ENCODE measurements around the gene PTPRN2. TPM values are rescaled to one million over a fixed set of nuclear protein-coding genes. Genes with fewer than 3 reads are reported as not detected.

Gene PTPRN2
- total and polyA plus RNA-seq, 2 of the 8 experiments (the other 6 are each of a cell fraction or from before 2014, with no cell fraction given), result 2.6 to 4.5 TPM

DNA sequence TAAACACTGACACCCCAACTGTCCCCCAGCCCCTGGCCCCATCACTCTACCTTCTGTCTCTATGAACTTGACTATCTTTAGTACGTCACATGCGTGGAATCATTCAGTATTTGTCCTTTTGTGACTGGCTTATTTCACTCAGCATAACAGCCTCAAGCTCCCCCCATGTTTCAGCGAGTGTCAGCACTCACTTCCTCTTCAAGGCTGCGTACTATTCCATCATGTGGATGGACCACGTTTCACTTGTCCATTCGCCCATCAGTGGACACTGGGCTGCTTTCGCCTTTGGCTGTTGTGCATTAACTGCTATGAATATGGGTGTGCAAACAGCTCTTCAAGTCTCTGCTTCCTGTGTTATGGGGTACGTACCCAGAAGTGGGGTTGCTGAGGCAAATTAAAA is 100.7 kb downstream of the PTPRN2 start:
- no peaks in the 10 kb centered on the region for H3K9me3 ChIP-seq (ENCODE audit: insufficient read depth in 2 of 2, low read depth in 1 of 2, low read length in 1 of 2)
- no peak for FAIRE-seq
- TF ChIP-seq TCF12 (IDR thresholded peaks at IDR 0.05; ENCODE audit: low read depth, low read length) (no peak), GTF2F1 (IDR thresholded peaks at IDR 0.05; ENCODE audit: borderline replicate concordance, low read depth, low read length) (no peak), E2F6 (IDR thresholded peaks at IDR 0.05) (no peak), KDM4A (IDR thresholded peaks at IDR 0.05; ENCODE audit: low read depth, low read length, severe bottlenecking) (no peak), JUN (IDR thresholded peaks at IDR 0.05; ENCODE audit: low read depth, low read length) (no peak), PHF8 (conservative IDR thresholded peaks at IDR 0.05; ENCODE audit: low read depth, low read length) (no peak), BACH1 (IDR thresholded peaks at IDR 0.05; ENCODE audit: low read length) (no peak), CBX8 (IDR thresholded peaks at IDR 0.05; ENCODE audit: borderline replicate concordance, low read depth, low read length) (no peak), CTBP2 (IDR thresholded peaks at IDR 0.05; ENCODE audit: borderline replicate concordance, insufficient read depth, insufficient read length, low read length) (no peak), KDM1A (IDR thresholded peaks at IDR 0.05; ENCODE audit: borderline replicate concordance, low read length) (no peak), TBP (IDR thresholded peaks at IDR 0.05; ENCODE audit: low read depth, low read length) (no peak), ATF2 (IDR thresholded peaks at IDR 0.05; ENCODE audit: low read length) (no peak)

More for the DNA sequence above, 100.7 kb downstream of the PTPRN2 start:
- no peak overlapping the region for H2BK15ac ChIP-seq (ENCODE audit: low read length)
- no peak overlapping the region for H2BK20ac ChIP-seq (ENCODE audit: low read length)
- WGBS, 2 experiments (ENCODE audit: extremely low coverage in 1 of 2, insufficient coverage in 1 of 2, insufficient read length in 1 of 2, insufficient replicate concordance in 2 of 2, low coverage in 1 of 2, low lambda C conversion rate in 2 of 2, missing lambda C conversion rate in 1 of 2), result 90% methylated on average over 8 of the region's 8 CpGs; no CpG with 5 or more reads in 1 of the 2 experiments
- no peaks in the 10 kb centered on the region for H3K27me3 ChIP-seq (replicated peaks in 1 of 4; ENCODE audit: control insufficient read depth in 3 of 4, extremely low read depth in 1 of 4, insufficient read depth in 3 of 4, low read length in 3 of 4)
- no peak overlapping the region for H3K18ac ChIP-seq (ENCODE audit: extremely low read depth, low read length)
- H2BK120ac ChIP-seq (replicated peaks; ENCODE audit: low read depth, low read length), result no peak overlapping the region
- H3K56ac ChIP-seq (replicated peaks; ENCODE audit: insufficient read length, low read depth, low read length), result no peak overlapping the region
- H3K9ac ChIP-seq (replicated peaks in 1 of 4; ENCODE audit: extremely low read depth in 1 of 4, low read depth in 3 of 4, low read length in 3 of 4), result no peak overlapping the region
- no peak overlapping the region for H2BK5ac ChIP-seq (ENCODE audit: low read depth, low read length)
- H3K4ac ChIP-seq (replicated peaks; ENCODE audit: insufficient read length, low read depth, low read length), result no peak overlapping the region
- H3K36me3 ChIP-seq (ENCODE audit: control insufficient read depth in 2 of 4, insufficient read depth in 4 of 4, low read length in 3 of 4), result no peaks in the 10 kb centered on the region
- no peak overlapping the region for H4K5ac ChIP-seq (ENCODE audit: insufficient read length, low read depth, low read length)
- no peak overlapping the region for H3K27ac ChIP-seq (ENCODE audit: low read depth, low read length)
- no peak overlapping the region for H2AK5ac ChIP-seq (ENCODE audit: low read depth, low read length)
- no peak overlapping the region for H3K14ac ChIP-seq (ENCODE audit: insufficient read length)
- no peak overlapping the region for H4K91ac ChIP-seq (replicated peaks; ENCODE audit: insufficient read length, low read length)
- no peaks in the 10 kb centered on the region; a peak in 2 of 7 replicates for H3K4me1 ChIP-seq (replicated peaks in 1 of 4; ENCODE audit: control insufficient read depth in 3 of 4, insufficient read depth in 4 of 4, low read length in 3 of 4)
- H3K23me2 ChIP-seq (ENCODE audit: low read depth, low read length), result no peaks in the 10 kb centered on the region
- H3K4me2 ChIP-seq (ENCODE audit: insufficient read depth in 1 of 2, low read depth in 2 of 2, low read length in 2 of 2), result no peak overlapping the region
- no peak overlapping the region for H3K4me3 ChIP-seq (ENCODE audit: extremely low read depth in 1 of 4, insufficient read depth in 2 of 4, low read depth in 3 of 4, low read length in 4 of 4)
- H3K79me2 ChIP-seq (ENCODE audit: control insufficient read depth in 1 of 2, insufficient read depth in 2 of 2, low read length in 2 of 2), result no peaks in the 10 kb centered on the region
- ChIA-PET CTCF (ENCODE audit: partially characterized antibody) (interaction anchor here (1.7 to 2.5 kb wide), 3 partner anchors 9 to 17 kb away, joined by 4 to 12 read pairs (median 6); no protein-coding TSS in a partner anchor), POLR2A (ENCODE audit: partially characterized antibody) (no interaction called here)
- no peak overlapping the region for H2AFZ ChIP-seq (ENCODE audit: low read length)
- no peak overlapping the region for H2BK12ac ChIP-seq (ENCODE audit: low read depth, low read length)
- no peak for DNase-seq (ENCODE audit: low read depth in 1 of 2, low spot score in 2 of 2)
- H3K79me1 ChIP-seq (ENCODE audit: low read depth, low read length), result no peaks in the 10 kb centered on the region
- no peak overlapping the region for H4K8ac ChIP-seq (ENCODE audit: extremely low read depth, insufficient read depth, low read length)
- no peak overlapping the region for H3K23ac ChIP-seq (ENCODE audit: insufficient read length)
- H4K20me1 ChIP-seq (replicated peaks in 1 of 2; ENCODE audit: control insufficient read depth in 1 of 2, insufficient read depth in 2 of 2, low read length in 2 of 2), result no peaks in the 10 kb centered on the region

Data from H1 (cell line).